NCI-H226 (cell line): ENCODE data around the gene ADAMTS3.

Experiments
- DNase-seq: peaks from one replicate; pipeline ENCODE4 v3.0.0-alpha.2; 2015

Gene ADAMTS3

DNA sequence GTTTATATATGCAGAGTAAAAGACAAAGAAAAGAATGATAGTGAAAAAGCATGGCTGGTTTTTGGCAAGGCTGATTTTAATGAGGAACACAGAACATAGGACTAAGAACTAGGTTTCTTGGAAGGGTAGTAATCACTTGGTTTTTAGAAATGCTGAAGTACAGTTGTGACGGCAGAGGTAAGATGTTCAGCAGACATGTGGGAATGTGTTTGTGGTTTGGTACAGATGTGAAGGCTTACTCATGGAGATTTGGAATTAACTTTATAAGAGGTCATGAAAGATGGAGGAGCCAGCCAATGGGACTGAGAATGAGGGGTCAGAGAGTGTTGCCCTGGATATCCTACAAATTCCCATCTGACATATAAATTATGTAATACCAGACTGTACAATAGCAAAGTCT, 293.6 kb downstream of the ADAMTS3 start:
- no peak for DNase-seq

DNA sequence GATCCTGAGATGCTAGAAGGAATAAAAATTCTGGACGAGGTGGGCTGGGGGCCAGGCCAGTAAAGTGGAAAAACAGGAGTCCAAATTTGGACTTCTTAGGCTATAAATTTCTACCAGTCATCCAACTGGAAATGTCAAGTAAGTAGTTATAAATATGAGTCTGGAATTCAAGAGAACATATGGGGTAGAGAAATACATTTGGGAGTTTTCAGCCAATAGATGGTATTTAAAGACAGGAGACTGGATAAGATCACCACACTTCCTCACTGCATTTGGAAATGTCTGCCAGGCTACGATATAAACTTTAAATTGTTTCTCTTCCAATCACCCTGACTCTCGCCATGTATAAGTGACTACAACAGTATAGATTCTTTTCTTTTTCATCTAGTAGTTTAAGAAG, 294.8 kb downstream of the ADAMTS3 start:
- DNase-seq = no peak

DNA sequence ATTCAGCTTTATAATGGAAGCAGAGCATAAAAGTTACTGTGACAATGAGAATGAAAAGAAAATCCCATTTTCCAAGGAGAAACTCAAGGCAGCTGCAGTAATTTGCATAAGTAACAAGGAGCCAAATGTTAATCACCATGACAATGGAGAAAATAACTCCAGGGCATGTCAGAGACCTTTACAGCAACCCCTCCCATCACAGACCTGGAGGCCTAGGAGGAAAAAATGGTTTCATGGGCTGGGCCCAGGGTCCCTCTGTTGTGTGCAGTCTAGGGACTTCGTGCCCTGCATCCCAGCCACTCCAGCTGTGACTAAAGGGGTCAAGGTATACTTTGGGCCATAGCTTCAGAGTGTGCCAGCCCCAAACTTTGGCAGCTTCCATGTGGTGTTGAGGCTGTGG, 313.8 kb downstream of the ADAMTS3 start:
- DNase-seq = no peak

DNA sequence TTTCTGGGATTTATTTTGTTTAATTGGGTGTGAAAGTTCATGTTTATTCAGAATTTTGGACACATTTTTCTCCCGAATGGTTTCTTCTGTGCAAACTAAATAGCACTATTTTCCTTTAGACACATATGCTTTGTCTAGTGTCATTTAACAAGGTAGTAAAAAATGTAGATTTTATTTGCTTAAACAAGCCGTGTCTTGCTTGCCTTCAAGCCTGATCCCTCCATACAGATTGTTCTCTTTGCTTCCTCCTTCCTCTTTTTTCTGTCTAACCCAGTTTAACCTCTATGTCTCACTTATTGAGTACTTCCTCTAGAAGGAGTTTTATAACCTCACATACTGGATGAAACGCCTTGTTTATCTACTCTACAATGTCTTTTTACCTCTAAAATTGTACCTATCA, 325.4 kb downstream of the ADAMTS3 start:
- DNase-seq = no peak

DNA sequence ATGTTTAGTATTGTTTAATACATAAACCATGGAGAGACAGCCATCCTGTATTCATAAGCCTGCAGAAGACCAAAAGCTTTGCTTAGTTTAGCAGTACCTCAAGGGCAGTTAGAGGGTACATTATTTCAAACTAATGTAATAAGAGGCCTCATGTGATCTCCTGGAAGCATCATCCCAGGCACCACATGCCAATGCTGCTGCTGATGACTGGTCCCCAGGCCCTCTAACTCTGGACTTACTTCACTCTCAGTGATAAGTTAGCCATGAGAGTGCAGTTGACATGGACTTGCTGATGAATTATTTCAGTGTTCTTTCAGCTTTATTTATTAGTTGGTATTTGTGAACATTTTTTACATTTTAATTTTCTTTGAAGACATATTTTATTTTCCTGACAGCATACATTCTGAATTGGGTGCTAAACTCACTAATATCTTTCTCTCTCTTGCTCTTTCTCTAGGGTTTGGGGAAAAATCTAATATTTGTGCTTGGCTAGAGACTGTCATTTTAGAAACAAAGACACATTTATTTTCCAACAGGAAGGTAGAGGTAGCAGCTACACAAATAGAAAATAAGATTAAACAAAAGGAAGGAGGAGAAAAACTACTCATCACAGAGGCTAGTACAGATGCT, 329.4 kb downstream of the ADAMTS3 start:
- DNase-seq = no peak
